HEK293 (cell line): ENCODE data around the gene ADPGK.

Experiments
- CTCF ChIA-PET: fragments of 350-600 bp; formaldehyde crosslinking; extraction: SDS; loops from one replicate; lab custom pipeline; 2021; ENCODE audit warnings: antibody characterized with exemption; lab: Yijun Ruan, JAX
- POLR2A ChIA-PET: fragments of 300-600 bp; formaldehyde crosslinking; extraction: SDS; loops from one replicate; lab custom pipeline; 2020; ENCODE audit warnings: antibody characterized with exemption, inconsistent platforms; lab: Yijun Ruan, JAX
- H3K27ac ChIP-seq: fragments of 200-500 bp; sonication (Bioruptor generic); 2 replicates; pipeline ENCODE4 v1.5.1; 2014; ENCODE audit warnings: low read depth, low read length, control low read depth, inconsistent platforms; ENCODE audit errors: extremely low read depth
- H3K36me3 ChIP-seq, 2 experiments: fragments of 200-500 bp in 1 of 2; sonication (Bioruptor generic) in 1 of 2; 1 replicate in 1 of 2; 2 replicates in 1 of 2; pipeline ENCODE4 v1.5.1; 2014 to 2017; ENCODE audit warnings: inconsistent platforms in 2 of 2, low read length in 2 of 2; ENCODE audit not compliant: control insufficient read depth in 2 of 2, insufficient read depth in 1 of 2
- H3K4me1 ChIP-seq: fragments of 200-500 bp; sonication (Bioruptor generic); 2 replicates; pipeline ENCODE4 v1.5.1; 2014; ENCODE audit warnings: mild to moderate bottlenecking, low read length, inconsistent platforms; ENCODE audit not compliant: control insufficient read depth, insufficient read depth
- H3K4me3 ChIP-seq: 2 replicates; pipeline ENCODE4 v1.5.1; 2011; ENCODE audit warnings: low read depth, mild to moderate bottlenecking, control low read depth, low read length, moderate library complexity
- H3K9me3 ChIP-seq: fragments of 200-500 bp; sonication (Bioruptor generic); 2 replicates; pipeline ENCODE4 v1.5.1; 2014; ENCODE audit warnings: low read depth, low read length, inconsistent platforms; ENCODE audit not compliant: control insufficient read depth, insufficient read depth
- AEBP2 ChIP-seq: fragments of 450-650 bp; formaldehyde crosslinking; IDR thresholded peaks from 2 replicates; pipeline ENCODE4 v1.5.1; 2016; ENCODE audit warnings: missing biosample characterization, missing genetic modification characterization, borderline replicate concordance
- CTCF ChIP-seq: fragments of 450-650 bp; formaldehyde crosslinking; IDR thresholded peaks from 2 replicates; pipeline ENCODE4 v1.5.1; 2016; ENCODE audit warnings: missing biosample characterization, missing genetic modification characterization
- GLI4 ChIP-seq: fragments of 450-650 bp; formaldehyde crosslinking; IDR thresholded peaks from 2 replicates; pipeline ENCODE4 v1.5.1; 2016; ENCODE audit warnings: missing biosample characterization, missing genetic modification characterization
- HOXA7 ChIP-seq: sonication (generic); formaldehyde crosslinking; IDR thresholded peaks from 2 replicates; pipeline ENCODE4 v1.8.1; 2022; ENCODE audit warnings: missing genetic modification reagents, borderline replicate concordance
- OSR2 ChIP-seq: fragments of 450-650 bp; formaldehyde crosslinking; IDR thresholded peaks from 2 replicates; pipeline ENCODE4 v1.5.1; 2016; ENCODE audit warnings: missing biosample characterization, missing genetic modification characterization
- ZBTB8A ChIP-seq: fragments of 450-650 bp; formaldehyde crosslinking; IDR thresholded peaks from 2 replicates; pipeline ENCODE4 v1.5.1; 2016; ENCODE audit warnings: missing biosample characterization, missing genetic modification characterization
- ZIC2 ChIP-seq: fragments of 450-650 bp; formaldehyde crosslinking; IDR thresholded peaks from 2 replicates; pipeline ENCODE4 v1.5.1; 2016; ENCODE audit warnings: missing biosample characterization, missing genetic modification characterization
- ZNF10 ChIP-seq: fragments of 450-650 bp; formaldehyde crosslinking; IDR thresholded peaks from 2 replicates; pipeline ENCODE4 v1.5.1; 2017; ENCODE audit warnings: missing biosample characterization, missing genetic modification characterization
- ZNF132 ChIP-seq: fragments of 450-650 bp; formaldehyde crosslinking; IDR thresholded peaks from 2 replicates; pipeline ENCODE4 v1.5.1; 2017; ENCODE audit warnings: missing biosample characterization, missing genetic modification characterization, borderline replicate concordance
- ZNF211 ChIP-seq: fragments of 450-650 bp; formaldehyde crosslinking; IDR thresholded peaks from 2 replicates; pipeline ENCODE4 v1.5.1; 2016; ENCODE audit warnings: low read depth, missing biosample characterization, missing genetic modification characterization
- ZNF23 ChIP-seq: fragments of 450-650 bp; formaldehyde crosslinking; IDR thresholded peaks from 2 replicates; pipeline ENCODE4 v1.5.1; 2016; ENCODE audit warnings: missing biosample characterization, missing genetic modification characterization, borderline replicate concordance
- ZNF335 ChIP-seq: fragments of 450-650 bp; formaldehyde crosslinking; conservative IDR thresholded peaks from 2 replicates; pipeline ENCODE4 v1.5.1; 2016; ENCODE audit warnings: missing biosample characterization, missing genetic modification characterization
- ZNF391 ChIP-seq: fragments of 450-650 bp; formaldehyde crosslinking; IDR thresholded peaks from 2 replicates; pipeline ENCODE4 v1.5.1; 2016; ENCODE audit warnings: low read depth, missing biosample characterization, missing genetic modification characterization, borderline replicate concordance
- ZNF423 ChIP-seq: fragments of 450-650 bp; formaldehyde crosslinking; IDR thresholded peaks from 2 replicates; pipeline ENCODE4 v1.5.1; 2016; ENCODE audit warnings: missing biosample characterization, missing genetic modification characterization
- ZNF529 ChIP-seq: fragments of 450-650 bp; formaldehyde crosslinking; IDR thresholded peaks from 2 replicates; pipeline ENCODE4 v1.5.1; 2017; ENCODE audit warnings: missing genetic modification characterization, missing biosample characterization; ENCODE audit not compliant: insufficient replicate concordance
- ZNF544 ChIP-seq: fragments of 450-650 bp; formaldehyde crosslinking; IDR thresholded peaks from 2 replicates; pipeline ENCODE4 v1.5.0; 2017; ENCODE audit warnings: missing biosample characterization, missing genetic modification characterization
- ZNF596 ChIP-seq: fragments of 450-650 bp; IDR thresholded peaks from 2 replicates; pipeline ENCODE4 v1.5.0; 2018; ENCODE audit warnings: missing biosample characterization, mild to moderate bottlenecking, missing genetic modification characterization, moderate library complexity
- ZNF707 ChIP-seq: fragments of 450-650 bp; formaldehyde crosslinking; IDR thresholded peaks from 2 replicates; pipeline ENCODE4 v1.5.1; 2016; ENCODE audit warnings: missing biosample characterization, missing genetic modification characterization
- ZNF776 ChIP-seq: fragments of 450-650 bp; formaldehyde crosslinking; IDR thresholded peaks from 2 replicates; pipeline ENCODE4 v1.5.0; 2017; ENCODE audit warnings: missing biosample characterization, missing genetic modification characterization, borderline replicate concordance
- TF ChIP-seq, protein P1 (sequence below): fragments of 450-650 bp; formaldehyde crosslinking; IDR thresholded peaks from 2 replicates; pipeline ENCODE4 v1.5.1; 2016; ENCODE audit warnings: missing biosample characterization, missing genetic modification characterization

The ADPGK gene

DNA sequence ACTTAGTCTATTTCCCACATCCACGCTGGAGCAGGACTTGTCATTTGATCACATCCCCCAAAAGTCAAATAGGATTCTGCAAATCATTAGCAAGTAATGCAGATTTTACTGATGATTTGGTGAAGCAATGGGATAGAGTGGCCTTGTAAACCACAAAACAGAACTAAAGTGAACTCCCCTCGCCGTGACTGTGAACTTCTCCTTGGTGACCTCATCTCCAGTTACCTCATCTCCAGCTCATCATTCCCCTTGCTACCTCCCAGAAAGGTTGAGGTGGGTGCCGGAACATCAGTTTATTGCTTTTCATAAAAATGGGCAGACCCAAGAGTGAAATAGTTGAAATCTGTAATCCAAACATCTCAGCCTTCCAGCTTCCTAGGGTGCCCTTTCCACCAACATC lies 36.7 kb upstream of the ADPGK start (continued):
- TF ChIP-seq, protein P1, sequence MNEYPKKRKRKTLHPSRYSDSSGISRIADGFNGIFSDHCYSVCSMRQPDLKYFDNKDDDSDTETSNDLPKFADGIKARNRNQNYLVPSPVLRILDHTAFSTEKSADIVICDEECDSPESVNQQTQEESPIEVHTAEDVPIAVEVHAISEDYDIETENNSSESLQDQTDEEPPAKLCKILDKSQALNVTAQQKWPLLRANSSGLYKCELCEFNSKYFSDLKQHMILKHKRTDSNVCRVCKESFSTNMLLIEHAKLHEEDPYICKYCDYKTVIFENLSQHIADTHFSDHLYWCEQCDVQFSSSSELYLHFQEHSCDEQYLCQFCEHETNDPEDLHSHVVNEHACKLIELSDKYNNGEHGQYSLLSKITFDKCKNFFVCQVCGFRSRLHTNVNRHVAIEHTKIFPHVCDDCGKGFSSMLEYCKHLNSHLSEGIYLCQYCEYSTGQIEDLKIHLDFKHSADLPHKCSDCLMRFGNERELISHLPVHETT (tag by site-specific recombination): no peak
- TF ChIP-seq ZNF423 (tag by site-specific recombination): no peak
- TF ChIP-seq AEBP2 (tag by site-specific recombination): no peak
- TF ChIP-seq ZIC2 (tag by site-specific recombination): 0 out of 2 replicates have a peak, but pooled peaks have one; percentile 14
- TF ChIP-seq ZNF529 (tag by site-specific recombination): no peak

DNA sequence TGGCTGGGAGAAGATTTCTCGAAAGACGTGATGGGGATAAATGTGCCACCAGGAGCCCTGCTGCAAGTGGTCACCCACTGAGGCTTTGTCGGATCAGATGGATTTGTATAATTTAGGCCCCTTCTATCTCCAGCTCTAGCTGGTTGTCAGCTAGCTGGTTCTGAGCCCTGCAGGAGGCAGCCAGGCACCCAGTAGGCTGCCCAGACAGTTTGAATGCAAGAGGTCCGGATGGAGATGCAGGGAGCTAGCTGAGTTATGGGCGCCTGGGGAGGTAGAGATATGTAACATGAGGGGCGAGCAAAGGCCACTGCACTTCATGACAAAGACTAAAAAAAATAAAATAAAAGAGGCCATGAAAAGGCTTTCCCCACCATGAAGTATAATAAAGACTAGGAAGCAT lies 35.1 kb upstream of the ADPGK start:
- H3K4me3 ChIP-seq: no peak overlapping the region
- H3K36me3 ChIP-seq: no peaks in the 10 kb centered on the region
- no peaks in the 10 kb centered on the region for H3K9me3 ChIP-seq
- H3K4me1 ChIP-seq: no peaks in the 10 kb centered on the region
- ChIA-PET CTCF (no interaction called here), POLR2A (no interaction called here)
- no peak for TF ChIP-seq ZNF335 (tag by site-specific recombination)
- TF ChIP-seq ZIC2 (tag by site-specific recombination): peak; percentile 92
- no peak overlapping the region for H3K27ac ChIP-seq

DNA sequence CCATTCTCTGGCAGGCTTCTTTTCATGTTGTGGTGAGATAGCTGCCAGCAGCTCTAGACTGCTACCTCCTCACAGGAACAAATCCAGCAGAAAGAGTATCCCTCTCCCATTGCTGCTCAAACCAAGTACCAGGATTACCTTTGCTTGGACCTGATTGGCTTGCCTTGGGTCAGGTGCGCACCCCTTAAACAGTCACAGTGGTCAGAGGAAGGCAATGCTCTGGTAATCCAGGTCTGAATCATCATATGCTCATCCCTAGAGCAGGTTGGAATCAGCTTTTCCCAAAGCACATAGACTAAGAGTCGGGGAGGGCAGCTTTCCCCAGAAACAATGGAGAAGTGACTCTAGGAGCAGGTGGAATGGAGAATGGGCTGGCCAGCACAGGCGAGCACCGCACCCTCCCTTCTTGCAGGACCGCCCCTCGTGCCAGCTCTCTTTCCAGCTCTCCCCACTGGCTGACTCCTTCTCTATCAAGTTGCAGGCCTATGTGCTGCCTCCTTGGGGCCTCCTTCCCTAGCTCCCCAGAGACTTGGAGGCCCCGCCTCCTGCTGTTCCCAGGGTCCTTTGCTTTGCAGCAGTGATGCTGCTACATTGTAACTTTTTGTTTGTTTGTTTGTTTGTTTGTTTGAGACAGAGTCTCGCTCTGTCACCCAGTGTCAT lies 29.9 kb upstream of the ADPGK start:
- TF ChIP-seq OSR2 (tag by site-specific recombination): no peak
- TF ChIP-seq GLI4 (tag by site-specific recombination): no peak
- no peak for TF ChIP-seq ZNF544
- TF ChIP-seq ZNF707 (tag by site-specific recombination): no peak
- no peak for TF ChIP-seq ZNF776
- TF ChIP-seq ZNF211 (tag by site-specific recombination): no peak
- no peak for TF ChIP-seq ZNF596 (tag by site-specific recombination)
- no peak for TF ChIP-seq ZBTB8A (tag by site-specific recombination)
- TF ChIP-seq ZNF391 (tag by site-specific recombination): no peak
- TF ChIP-seq ZNF10 (tag by site-specific recombination): no peak
- no peak for TF ChIP-seq ZNF23
- no peak for TF ChIP-seq HOXA7 (CRISPR knock-in tag)
- no peak for TF ChIP-seq ZNF132 (tag by site-specific recombination)
- no peak for TF ChIP-seq CTCF (tag by site-specific recombination)
- Histone ChIP-seq H3K9me3 (no peaks in the 10 kb centered on the region), H3K4me1 (no peaks in the 10 kb centered on the region), H3K4me3 (no peak overlapping the region), H3K27ac (no peak overlapping the region), H3K36me3 (no peaks in the 10 kb centered on the region)
- POLR2A ChIA-PET: no interaction called here
- CTCF ChIA-PET: interaction anchor here (0.6 to 0.9 kb wide), 3 partner anchors 21 to 822 kb away, joined by 3 to 4 read pairs (median 3); no protein-coding TSS in a partner anchor
